Mesodermal cell (in vitro differentiated cells): ENCODE results near the gene MYZAP.

ENCODE experiments used
- H3K27ac ChIP-seq: 2 replicates; pipeline ENCODE4 v1.7.0; 2013; ENCODE audit warnings: mild to moderate bottlenecking, low read depth, low read length, moderate library complexity; ENCODE audit not compliant: severe bottlenecking
- H3K36me3 ChIP-seq: 2 replicates; pipeline ENCODE4 v1.7.1; 2013; ENCODE audit warnings: mild to moderate bottlenecking, low read length, moderate library complexity; ENCODE audit not compliant: control insufficient read depth, insufficient read depth
- H3K4me1 ChIP-seq: one replicate; pipeline ENCODE4 v1.7.1; 2013; ENCODE audit warnings: mild to moderate bottlenecking, low read length; ENCODE audit not compliant: insufficient read depth, control insufficient read depth, poor library complexity, severe bottlenecking
- H3K4me3 ChIP-seq: 2 replicates; pipeline ENCODE4 v1.7.0; 2013; ENCODE audit warnings: low read length, control low read depth, mild to moderate bottlenecking; ENCODE audit not compliant: insufficient read depth, poor library complexity, severe bottlenecking; ENCODE audit errors: extremely low read depth
- H3K9me3 ChIP-seq: 2 replicates; pipeline ENCODE4 v1.7.1; 2013; ENCODE audit warnings: mild to moderate bottlenecking, low read length, moderate library complexity; ENCODE audit not compliant: control insufficient read depth
- WGBS, 2 experiments: methylation state at CpG; one replicate each; pipeline ENCODE4 v1.1.5; 2013; ENCODE audit warnings: missing lambda C conversion rate in 2 of 2; ENCODE audit not compliant: insufficient coverage in 2 of 2; 5-methylcytosine and 5-hydroxymethylcytosine counted together

MYZAP gene

DNA sequence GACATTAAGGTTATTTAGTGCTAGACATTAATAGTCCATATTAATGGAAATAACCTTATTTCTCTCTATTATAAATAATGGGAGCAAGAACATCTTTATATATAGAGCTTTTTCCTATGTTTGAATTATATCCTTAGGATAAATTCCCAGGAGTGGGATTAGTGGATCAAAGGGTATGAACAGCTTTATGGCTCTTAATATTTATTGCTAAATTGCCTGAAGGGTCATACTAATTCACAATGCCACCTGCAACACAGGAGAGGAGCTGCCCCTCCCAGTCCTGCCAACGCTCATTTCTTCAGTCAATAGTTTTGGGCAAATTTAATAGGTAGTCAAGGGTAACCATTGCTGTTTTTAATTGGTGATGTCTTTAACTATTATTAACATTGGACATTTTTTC lies 65.9 kb downstream of the MYZAP start:
- Histone ChIP-seq H3K4me3 (no peak overlapping the region), H3K27ac (no peak overlapping the region), H3K4me1 (no peaks in the 10 kb centered on the region), H3K9me3 (no peaks in the 10 kb centered on the region), H3K36me3 (no peaks in the 10 kb centered on the region)
- no CpG with 5 or more reads among the region's 1 CpG for WGBS, 2 experiments

DNA sequence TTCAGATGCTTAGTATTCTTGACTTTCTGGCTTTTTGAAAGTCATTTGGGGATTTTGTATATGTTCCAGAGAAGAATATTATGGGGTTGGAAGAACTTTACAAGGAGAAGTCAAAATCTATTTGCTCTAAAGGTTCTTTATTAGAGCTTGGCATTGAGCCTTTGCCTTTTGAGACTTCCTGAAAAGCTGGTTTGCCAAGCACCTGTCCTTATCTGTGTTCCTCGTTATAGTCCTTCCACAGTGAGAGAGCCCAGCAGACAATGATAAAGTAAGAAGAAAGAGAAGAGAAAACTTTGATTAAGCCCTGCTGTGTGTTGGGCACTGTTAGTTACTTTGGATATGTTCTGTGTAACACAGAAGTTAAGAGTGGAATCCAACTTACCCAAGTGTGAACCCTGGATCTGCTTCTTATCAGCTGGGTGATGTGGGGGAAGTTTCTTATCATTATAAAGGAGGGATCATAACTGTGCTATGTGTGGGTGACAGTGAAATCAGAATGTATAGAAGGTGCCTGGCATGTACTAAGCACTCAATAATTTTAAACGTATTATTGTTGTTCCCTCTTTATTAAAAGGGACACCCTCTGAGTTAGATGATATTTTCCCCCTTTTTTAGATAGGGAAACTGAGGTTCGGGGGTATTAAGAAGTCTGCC lies 70.5 kb downstream of the MYZAP start:
- 100% methylated on average over 1 of the region's 3 CpGs; no CpG with 5 or more reads in 1 of the 2 experiments for WGBS, 2 experiments
- H3K4me1 ChIP-seq = no peaks in the 10 kb centered on the region
- no peaks in the 10 kb centered on the region for H3K36me3 ChIP-seq
- no peak overlapping the region for H3K27ac ChIP-seq
- no peaks in the 10 kb centered on the region for H3K9me3 ChIP-seq
- no peak overlapping the region for H3K4me3 ChIP-seq

DNA sequence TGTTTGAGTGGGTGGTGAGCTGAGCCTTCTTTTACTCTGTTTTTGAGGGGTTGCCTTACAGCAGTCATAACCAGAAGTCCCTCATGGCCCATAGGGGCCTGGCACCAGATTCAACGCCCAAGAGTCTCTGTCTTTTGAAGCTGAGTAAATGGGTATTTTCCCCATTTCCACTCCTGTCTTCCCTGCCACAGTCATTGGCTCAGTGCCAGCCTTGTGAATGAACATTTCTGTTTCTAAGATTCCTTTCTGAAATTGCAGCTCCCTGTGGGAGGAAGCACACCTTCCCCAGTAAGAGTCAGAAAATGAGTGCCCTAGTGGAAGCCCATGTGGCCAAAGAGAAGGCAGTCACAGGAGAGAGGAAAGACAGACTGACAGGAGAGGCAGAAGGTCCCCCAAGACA lies 71.1 kb downstream of the MYZAP start:
- WGBS, 2 experiments = 80% methylated on average over 1 of the region's 1 CpG; no CpG with 5 or more reads in 1 of the 2 experiments
- Histone ChIP-seq H3K36me3 (no peaks in the 10 kb centered on the region), H3K9me3 (no peaks in the 10 kb centered on the region), H3K4me3 (no peak overlapping the region), H3K4me1 (no peaks in the 10 kb centered on the region), H3K27ac (no peak overlapping the region)

DNA sequence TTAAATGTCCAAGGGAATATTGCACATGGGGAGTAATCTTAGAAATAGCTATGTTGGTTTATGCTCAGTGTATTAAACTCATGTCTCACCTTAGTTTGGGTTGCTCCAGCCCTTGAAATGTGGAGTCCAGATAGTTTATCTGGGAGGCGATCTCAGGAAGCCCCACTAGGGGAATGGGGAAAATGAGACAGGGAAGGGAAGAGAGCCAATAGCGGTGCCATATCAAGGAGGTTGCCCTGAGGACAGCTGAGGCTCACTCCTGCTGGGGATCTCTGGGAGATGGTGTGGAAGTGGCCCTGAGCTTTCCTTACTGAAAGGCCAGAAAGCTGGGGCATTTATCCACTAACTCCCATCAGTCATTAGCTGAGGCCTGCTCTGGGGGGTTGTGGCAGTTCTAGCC lies 71.6 kb downstream of the MYZAP start:
- H3K4me1 ChIP-seq = no peaks in the 10 kb centered on the region
- H3K9me3 ChIP-seq = no peaks in the 10 kb centered on the region
- no peaks in the 10 kb centered on the region for H3K36me3 ChIP-seq
- H3K27ac ChIP-seq = no peak overlapping the region
- WGBS, 2 experiments = 88 to 91% methylated on average over 1 to 2 of the region's 2 CpGs
- H3K4me3 ChIP-seq = no peak overlapping the region

DNA sequence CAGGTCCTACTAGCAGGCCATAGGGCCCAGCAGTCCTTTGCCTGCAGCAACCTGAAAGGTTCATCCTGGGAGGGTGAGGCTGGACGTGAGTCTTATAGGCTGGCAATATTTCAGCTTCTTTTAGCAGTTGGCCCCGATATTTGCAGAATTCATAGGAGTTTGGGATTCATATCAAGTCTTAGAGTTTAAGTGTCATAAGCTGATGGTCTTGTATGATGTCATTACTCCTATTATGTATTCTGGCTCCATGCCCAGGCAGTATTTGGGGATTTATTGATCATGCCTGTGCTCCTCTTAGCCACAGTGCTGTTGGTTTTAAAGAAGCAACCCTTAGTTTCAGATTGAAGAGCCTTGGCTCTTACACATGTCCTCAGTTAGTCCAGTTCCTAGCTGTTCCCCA lies 73.5 kb downstream of the MYZAP start:
- no peaks in the 10 kb centered on the region for H3K9me3 ChIP-seq
- no peaks in the 10 kb centered on the region for H3K36me3 ChIP-seq
- no peak overlapping the region for H3K4me3 ChIP-seq
- WGBS, 2 experiments = 80 to 92% methylated on average over 1 to 2 of the region's 2 CpGs
- H3K27ac ChIP-seq = no peak overlapping the region
- H3K4me1 ChIP-seq = no peaks in the 10 kb centered on the region

DNA sequence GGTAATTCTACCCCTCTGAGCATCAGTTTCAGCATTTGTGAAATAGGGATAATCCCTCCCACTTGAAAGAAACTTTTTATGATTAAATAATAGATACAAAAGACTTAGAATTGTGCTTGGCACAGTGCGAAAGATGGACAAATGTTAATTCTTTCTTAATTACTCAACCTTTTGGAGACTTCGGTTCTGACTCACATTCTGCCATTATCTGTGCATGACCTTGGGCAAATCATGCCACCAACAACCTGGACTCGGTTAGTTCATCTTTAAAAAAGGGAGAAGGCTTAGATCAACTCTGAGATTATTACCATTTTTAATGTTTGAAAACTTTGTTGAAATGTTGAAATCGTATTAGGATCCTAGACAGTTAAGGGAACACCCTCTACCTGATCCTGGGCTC lies 74.2 kb downstream of the MYZAP start:
- WGBS, 2 experiments = 69% methylated on average over 3 of the region's 4 CpGs; no CpG with 5 or more reads in 1 of the 2 experiments
- Histone ChIP-seq H3K4me3 (no peak overlapping the region), H3K9me3 (no peaks in the 10 kb centered on the region), H3K27ac (no peak overlapping the region), H3K4me1 (no peaks in the 10 kb centered on the region), H3K36me3 (no peaks in the 10 kb centered on the region)

DNA sequence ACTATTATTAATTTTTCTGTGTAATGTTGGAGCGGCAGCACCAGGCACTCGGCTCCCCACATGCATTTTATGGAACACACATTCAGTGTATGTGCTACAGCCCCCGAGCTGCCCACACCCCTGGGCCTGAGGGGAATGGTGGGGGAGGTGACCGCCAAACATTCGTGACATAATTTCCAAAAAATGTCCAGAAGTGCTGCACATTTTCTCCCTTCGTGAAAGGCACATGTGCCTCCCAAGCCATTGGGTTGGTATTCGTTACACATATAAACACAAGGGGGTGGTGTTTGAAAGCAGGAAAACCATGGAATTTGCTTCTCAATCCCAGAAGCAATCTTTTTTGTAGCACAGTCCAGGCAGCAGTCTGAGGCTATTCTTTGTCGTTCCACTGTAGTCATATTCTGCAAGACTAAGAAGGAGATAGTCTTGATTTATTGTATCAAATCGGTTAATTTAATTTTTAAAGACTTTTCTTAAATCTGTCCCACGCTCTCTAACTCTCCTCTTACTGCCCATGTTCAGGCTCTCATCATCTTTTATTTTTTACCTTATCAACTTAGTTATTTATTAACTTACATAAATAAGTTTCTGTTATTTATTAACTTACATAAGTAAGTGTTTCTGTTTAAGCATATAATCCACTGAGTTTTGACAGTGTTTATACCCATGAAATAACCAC lies 75.6 kb downstream of the MYZAP start:
- Histone ChIP-seq H3K36me3 (no peaks in the 10 kb centered on the region), H3K9me3 (no peaks in the 10 kb centered on the region), H3K4me1 (no peaks in the 10 kb centered on the region), H3K4me3 (no peak overlapping the region), H3K27ac (no peak overlapping the region)
- WGBS, 2 experiments = 31% methylated on average over 5 of the region's 10 CpGs; no CpG with 5 or more reads in 1 of the 2 experiments

DNA sequence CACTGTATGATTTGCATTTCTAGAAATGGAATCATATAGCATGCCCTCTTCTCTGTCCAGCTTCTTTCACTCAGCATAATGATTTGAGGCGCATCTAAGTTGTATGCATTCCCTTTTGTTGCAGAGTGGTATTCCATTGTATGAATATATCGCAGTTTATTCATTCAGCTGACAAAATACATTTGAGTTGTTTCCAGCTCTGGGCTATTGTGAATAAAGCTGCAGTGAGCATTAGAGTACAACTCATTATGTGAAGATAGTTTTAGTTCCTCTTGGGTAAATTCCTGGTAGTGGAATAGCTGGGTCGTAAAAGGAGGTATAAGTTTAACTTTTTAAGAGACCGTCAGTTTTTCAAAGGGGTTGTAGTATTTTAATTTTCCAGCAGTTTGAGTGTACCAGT lies 76.3 kb downstream of the MYZAP start:
- Histone ChIP-seq H3K4me1 (no peaks in the 10 kb centered on the region), H3K9me3 (no peaks in the 10 kb centered on the region), H3K27ac (no peak overlapping the region), H3K36me3 (no peaks in the 10 kb centered on the region), H3K4me3 (no peak overlapping the region)
- 80 to 100% methylated on average over 1 to 3 of the region's 4 CpGs for WGBS, 2 experiments

DNA sequence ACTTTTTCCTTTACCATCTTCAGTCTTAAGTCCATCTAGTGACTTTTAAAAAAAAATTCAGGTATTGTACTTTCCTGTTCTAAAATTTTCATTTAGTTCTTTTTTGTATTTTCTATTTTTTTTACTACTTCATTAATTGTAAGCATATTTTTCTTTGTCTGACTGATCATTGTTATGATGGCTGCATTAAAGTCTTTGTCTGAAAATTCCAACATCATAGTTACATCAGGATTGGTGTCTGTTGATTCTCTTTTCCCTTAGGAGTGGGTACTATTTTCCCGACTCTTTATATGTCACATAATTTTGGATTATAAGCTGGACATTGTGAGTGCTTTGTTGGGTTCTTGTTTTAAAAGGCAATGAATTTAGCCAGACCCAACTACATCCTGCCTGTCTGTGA lies 79.9 kb downstream of the MYZAP start:
- no CpG with 5 or more reads among the region's 1 CpG for WGBS, 2 experiments
- H3K27ac ChIP-seq = no peak overlapping the region
- no peak overlapping the region for H3K4me3 ChIP-seq

DNA sequence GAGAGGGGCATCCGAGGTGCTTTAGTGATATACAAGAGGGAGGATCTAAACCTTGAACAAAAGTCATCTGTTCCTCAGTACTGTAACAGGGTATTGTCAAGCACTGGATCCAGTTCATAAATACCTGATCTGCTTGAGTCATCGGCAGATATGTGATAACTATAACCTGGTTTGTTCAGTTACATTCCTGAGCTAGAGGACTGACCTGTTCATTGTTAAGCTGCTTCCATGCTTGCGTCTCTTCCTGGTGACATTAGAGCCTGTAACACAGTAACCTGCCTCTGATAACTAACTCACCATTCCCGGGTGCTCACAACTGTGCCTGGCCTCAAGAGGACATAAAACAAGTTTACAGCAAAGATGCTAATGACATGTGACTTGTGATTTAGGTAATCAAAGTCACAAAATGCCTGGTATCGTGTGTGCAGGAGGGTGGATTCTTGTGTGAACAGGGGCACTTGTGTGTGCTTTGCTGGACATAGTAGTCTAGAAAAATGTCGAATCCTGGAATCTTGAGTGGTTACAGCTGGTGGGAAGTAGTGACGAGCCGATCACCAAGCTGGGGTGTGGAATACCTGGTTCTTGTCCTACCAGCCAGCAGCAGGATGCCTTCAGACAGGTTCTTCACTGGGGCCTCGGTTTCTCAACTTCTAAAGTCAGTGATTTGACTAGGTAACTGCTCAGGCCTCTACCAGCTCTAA lies 83.9 kb downstream of the MYZAP start:
- Histone ChIP-seq H3K27ac (no peak overlapping the region), H3K9me3 (no peaks in the 10 kb centered on the region), H3K4me3 (no peak overlapping the region), H3K4me1 (no peaks in the 10 kb centered on the region), H3K36me3 (no peaks in the 10 kb centered on the region)
- 92 to 100% methylated on average over 7 of the region's 9 CpGs for WGBS, 2 experiments

More for the DNA sequence above, 79.9 kb downstream of the MYZAP start:
- H3K4me1 ChIP-seq = no peaks in the 10 kb centered on the region
- no peaks in the 10 kb centered on the region for H3K36me3 ChIP-seq
- H3K9me3 ChIP-seq = no peaks in the 10 kb centered on the region

DNA sequence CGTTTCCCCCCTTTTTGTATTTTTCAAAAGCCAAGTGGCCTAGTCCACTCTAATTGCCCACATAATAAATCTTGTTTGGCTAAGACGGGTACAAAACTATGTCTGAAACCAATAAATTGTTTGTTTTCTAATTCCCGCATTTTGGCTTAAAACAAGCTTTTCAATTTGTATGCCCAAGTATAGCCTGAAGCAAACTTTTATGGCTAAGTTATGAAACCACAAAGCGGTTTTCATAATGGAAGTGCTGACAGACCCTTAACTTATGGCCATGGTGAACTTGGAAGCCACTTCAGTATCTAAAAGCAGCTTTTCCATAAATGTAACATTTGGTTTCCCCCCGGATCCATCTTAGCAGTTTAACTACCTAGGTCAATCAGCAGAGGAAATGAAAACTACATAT lies 84.9 kb downstream of the MYZAP start:
- 90 to 93% methylated on average over 2 to 5 of the region's 5 CpGs for WGBS, 2 experiments
- Histone ChIP-seq H3K4me3 (no peak overlapping the region), H3K9me3 (no peaks in the 10 kb centered on the region), H3K36me3 (no peaks in the 10 kb centered on the region), H3K27ac (no peak overlapping the region), H3K4me1 (no peaks in the 10 kb centered on the region)
